Measurements from ENCODE around the gene ATRX.
"Not testable (repeated sequence)": the region's sequence is repeated elsewhere in the genome, so short reads cannot be mapped to it uniquely, and the experiment has no call there.

Gene ATRX

DNA sequence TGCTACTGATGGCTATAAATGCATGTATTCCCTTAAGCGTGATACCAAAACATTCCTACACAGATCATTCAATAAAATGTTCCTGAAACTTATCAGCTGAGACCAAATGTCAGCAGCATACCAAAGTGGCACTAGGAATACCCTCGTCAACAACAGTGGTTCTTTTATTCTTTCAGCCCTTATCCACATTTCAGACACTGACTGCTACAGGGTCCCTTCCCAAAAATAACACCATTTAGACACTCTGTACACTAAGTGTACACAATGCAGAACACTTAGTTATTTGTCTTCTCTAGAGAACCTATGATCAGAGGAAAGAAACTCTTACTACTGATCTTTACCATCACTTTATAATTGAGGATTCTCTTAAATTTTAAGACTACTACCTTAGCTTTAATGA is 94.1 kb downstream of the ATRX start:
- TF ChIP-seq, protein P1, sequence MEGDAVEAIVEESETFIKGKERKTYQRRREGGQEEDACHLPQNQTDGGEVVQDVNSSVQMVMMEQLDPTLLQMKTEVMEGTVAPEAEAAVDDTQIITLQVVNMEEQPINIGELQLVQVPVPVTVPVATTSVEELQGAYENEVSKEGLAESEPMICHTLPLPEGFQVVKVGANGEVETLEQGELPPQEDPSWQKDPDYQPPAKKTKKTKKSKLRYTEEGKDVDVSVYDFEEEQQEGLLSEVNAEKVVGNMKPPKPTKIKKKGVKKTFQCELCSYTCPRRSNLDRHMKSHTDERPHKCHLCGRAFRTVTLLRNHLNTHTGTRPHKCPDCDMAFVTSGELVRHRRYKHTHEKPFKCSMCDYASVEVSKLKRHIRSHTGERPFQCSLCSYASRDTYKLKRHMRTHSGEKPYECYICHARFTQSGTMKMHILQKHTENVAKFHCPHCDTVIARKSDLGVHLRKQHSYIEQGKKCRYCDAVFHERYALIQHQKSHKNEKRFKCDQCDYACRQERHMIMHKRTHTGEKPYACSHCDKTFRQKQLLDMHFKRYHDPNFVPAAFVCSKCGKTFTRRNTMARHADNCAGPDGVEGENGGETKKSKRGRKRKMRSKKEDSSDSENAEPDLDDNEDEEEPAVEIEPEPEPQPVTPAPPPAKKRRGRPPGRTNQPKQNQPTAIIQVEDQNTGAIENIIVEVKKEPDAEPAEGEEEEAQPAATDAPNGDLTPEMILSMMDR (IDR thresholded peaks at IDR 0.05): no peak
- Histone ChIP-seq H3K36me3 (ENCODE audit: control insufficient read depth, insufficient read depth, low read length) (no peaks in the 10 kb centered on the region), H3K27ac (no peak overlapping the region), H3K79me2 (no peaks in the 10 kb centered on the region), H3K9me3 (ENCODE audit: control insufficient read depth, low read length) (no peaks in the 10 kb centered on the region), H3K4me1 (no peaks in the 10 kb centered on the region), H3K9ac (no peak overlapping the region), H3K4me3 (ENCODE audit: low read depth, low read length) (no peak overlapping the region), H3K27me3 (ENCODE audit: control insufficient read depth, insufficient read depth, low read length) (no peaks in the 10 kb centered on the region), H3K4me2 (ENCODE audit: low read length) (no peak overlapping the region), H2AFZ (no peak overlapping the region)

DNA sequence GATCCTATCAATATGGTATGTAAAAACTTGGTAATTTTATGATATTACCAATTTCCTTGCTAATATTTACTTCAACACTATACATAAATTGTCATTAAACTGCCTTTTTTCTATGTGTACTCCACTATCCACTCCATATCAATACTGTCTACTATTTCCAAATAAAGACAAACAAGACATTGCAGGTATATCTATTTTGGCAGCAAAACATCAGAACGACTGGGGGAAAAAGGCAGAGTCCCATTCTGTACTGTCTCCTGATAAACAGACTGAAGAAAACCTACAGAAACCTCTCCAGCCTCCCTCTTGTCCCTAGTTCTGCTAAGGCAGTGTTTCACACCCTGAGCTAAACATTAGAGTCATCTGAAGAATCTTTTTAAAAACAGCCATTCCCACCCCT is 96.6 kb downstream of the ATRX start:
- Histone ChIP-seq H3K27me3 (ENCODE audit: control insufficient read depth, insufficient read depth, low read length) (no peaks in the 10 kb centered on the region), H3K4me1 (no peaks in the 10 kb centered on the region), H3K27ac (no peak overlapping the region), H3K79me2 (no peaks in the 10 kb centered on the region), H3K4me3 (ENCODE audit: low read depth, low read length) (no peak overlapping the region), H3K9me3 (ENCODE audit: control insufficient read depth, low read length) (no peaks in the 10 kb centered on the region), H3K9ac (no peak overlapping the region), H3K4me2 (ENCODE audit: low read length) (no peak overlapping the region), H3K36me3 (ENCODE audit: control insufficient read depth, insufficient read depth, low read length) (no peaks in the 10 kb centered on the region), H2AFZ (no peak overlapping the region)
- TF ChIP-seq, protein P1 (IDR thresholded peaks at IDR 0.05): no peak

DNA sequence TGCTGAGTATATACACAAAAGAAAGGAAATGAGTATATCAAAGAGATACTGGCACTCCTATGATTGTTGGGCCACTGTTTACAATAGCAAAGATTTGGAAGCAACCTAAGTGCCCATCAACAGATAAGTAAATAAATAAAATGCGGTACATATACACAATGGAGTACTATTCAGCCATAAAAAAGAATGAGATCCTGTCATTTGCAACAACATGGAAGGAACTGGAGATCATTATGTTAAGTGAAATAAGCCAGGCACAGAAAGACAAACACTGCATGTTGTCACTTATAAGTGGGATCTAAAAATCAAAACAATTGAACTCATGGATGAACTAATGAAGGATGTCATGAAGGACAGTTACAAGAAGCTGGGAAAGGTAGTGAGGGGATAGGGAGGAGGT is 100.3 kb downstream of the ATRX start:
- H3K27me3 ChIP-seq (ENCODE audit: control insufficient read depth, insufficient read depth, low read length); H3K4me2 ChIP-seq (ENCODE audit: low read length); H3K9ac ChIP-seq; H2AFZ ChIP-seq; H3K9me3 ChIP-seq (ENCODE audit: control insufficient read depth, low read length); H3K4me1 ChIP-seq; H3K79me2 ChIP-seq; H3K4me3 ChIP-seq (ENCODE audit: low read depth, low read length); H3K27ac ChIP-seq; H3K36me3 ChIP-seq (ENCODE audit: control insufficient read depth, insufficient read depth, low read length): not testable (repeated sequence)

DNA sequence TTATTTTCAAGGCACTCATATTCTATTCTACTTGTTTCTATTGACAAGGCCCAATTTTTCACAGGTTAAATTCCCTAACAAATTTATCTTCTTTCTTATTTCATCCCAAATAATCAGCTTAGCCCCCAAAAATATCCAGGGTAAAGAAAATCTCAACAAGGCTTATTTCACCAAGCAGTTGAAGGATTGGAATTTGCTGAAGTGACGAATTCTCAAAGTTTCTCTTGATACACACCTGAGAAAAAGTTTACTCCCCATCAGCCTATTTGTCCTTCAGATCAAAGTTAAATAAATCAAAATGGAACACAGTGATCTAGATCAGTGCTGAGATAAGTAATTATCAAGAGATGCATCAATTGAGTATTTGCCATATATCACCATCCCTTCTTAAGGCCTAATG is 106.9 kb downstream of the ATRX start:
- Histone ChIP-seq H3K27me3 (ENCODE audit: control insufficient read depth, insufficient read depth, low read length) (no peaks in the 10 kb centered on the region), H3K4me2 (ENCODE audit: low read length) (no peak overlapping the region), H3K9ac (no peak overlapping the region), H3K9me3 (ENCODE audit: control insufficient read depth, low read length) (no peaks in the 10 kb centered on the region), H3K27ac (no peak overlapping the region), H3K36me3 (ENCODE audit: control insufficient read depth, insufficient read depth, low read length) (no peaks in the 10 kb centered on the region), H3K4me1 (no peaks in the 10 kb centered on the region), H3K79me2 (no peaks in the 10 kb centered on the region), H3K4me3 (ENCODE audit: low read depth, low read length) (no peak overlapping the region), H2AFZ (no peak overlapping the region)
- TF ChIP-seq, protein P1 (IDR thresholded peaks at IDR 0.05): no peak

DNA sequence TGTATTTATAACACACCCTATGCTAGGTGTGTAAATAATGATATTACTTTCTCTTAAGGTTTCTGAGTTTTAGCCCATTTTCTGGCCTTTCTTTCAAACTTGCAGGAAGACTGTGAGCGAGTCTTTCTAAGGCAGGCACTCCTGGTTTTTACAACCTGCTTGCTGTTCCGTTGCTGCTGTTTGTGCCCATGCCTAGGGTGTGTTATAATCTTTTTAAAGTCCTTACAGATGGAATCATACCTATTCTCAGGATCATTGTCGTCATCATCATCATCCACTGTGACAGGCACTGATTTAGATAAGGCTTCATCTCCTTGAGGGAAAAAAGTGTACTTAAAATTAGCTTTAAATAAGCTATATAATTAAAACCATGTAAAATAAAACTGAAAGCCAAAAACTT is 110.0 kb downstream of the ATRX start:
- Histone ChIP-seq H3K4me2 (ENCODE audit: low read length) (no peak overlapping the region), H2AFZ (no peak overlapping the region), H3K27ac (no peak overlapping the region), H3K36me3 (ENCODE audit: control insufficient read depth, insufficient read depth, low read length) (no peaks in the 10 kb centered on the region), H3K4me1 (no peaks in the 10 kb centered on the region), H3K79me2 (no peaks in the 10 kb centered on the region), H3K9me3 (ENCODE audit: control insufficient read depth, low read length) (no peaks in the 10 kb centered on the region), H3K9ac (no peak overlapping the region), H3K27me3 (ENCODE audit: control insufficient read depth, insufficient read depth, low read length) (no peaks in the 10 kb centered on the region), H3K4me3 (ENCODE audit: low read depth, low read length) (no peak overlapping the region)
- TF ChIP-seq, protein P1 (IDR thresholded peaks at IDR 0.05): no peak
